Measurements from ENCODE around the gene DGKZ. TPM values are rescaled to one million over a fixed set of nuclear protein-coding genes. Genes with fewer than 3 reads are reported as not detected.

Gene DGKZ
- polyA plus RNA-seq, 2 of the 4 experiments (the other 2 are of a cell fraction) = 12.8 to 28.4 TPM

- POLR2A ChIA-PET = interaction anchor here (1.0 kb wide), 1 partner anchor 87 kb away, joined by 5 read pairs; no protein-coding TSS in a partner anchor
- H3K27ac ChIP-seq = no peak overlapping the region
- no peak for DNase-seq (ENCODE audit: low read depth in 1 of 2, low spot score in 1 of 2)
- no peak for ATAC-seq
- no peaks in the 10 kb centered on the region for H3K4me1 ChIP-seq
- CTCF ChIA-PET = interaction anchor here (1.0 to 4.1 kb wide), 16 partner anchors 8 to 208 kb away, joined by 3 to 27 read pairs (median 4); partner anchors contain the start of genes CHRM4, CREB3L1 and DGKZ
- no peak overlapping the region for H3K4me2 ChIP-seq
- no peak for FAIRE-seq
- TF ChIP-seq RCOR1 (IDR thresholded peaks at IDR 0.05; ENCODE audit: low read depth, low read length) (no peak), EHMT2 (IDR thresholded peaks at IDR 0.05; ENCODE audit: low read depth) (no peak), TFCP2L1 (CRISPR knock-in tag; IDR thresholded peaks at IDR 0.05) (no peak), EP300 (IDR thresholded peaks at IDR 0.05) (no peak), MAFK (IDR thresholded peaks at IDR 0.05; ENCODE audit: partially characterized antibody) (no peak), PBX3 (IDR thresholded peaks at IDR 0.05) (no peak), EHF (CRISPR knock-in tag; IDR thresholded peaks at IDR 0.05) (no peak), CBX2 (IDR thresholded peaks at IDR 0.05; ENCODE audit: borderline replicate concordance, low read depth) (no peak), CHD4 (IDR thresholded peaks at IDR 0.05; ENCODE audit: borderline replicate concordance) (no peak), ZNF302 (CRISPR knock-in tag; IDR thresholded peaks at IDR 0.05) (no peak)
- TF ChIP-seq, protein P1, sequence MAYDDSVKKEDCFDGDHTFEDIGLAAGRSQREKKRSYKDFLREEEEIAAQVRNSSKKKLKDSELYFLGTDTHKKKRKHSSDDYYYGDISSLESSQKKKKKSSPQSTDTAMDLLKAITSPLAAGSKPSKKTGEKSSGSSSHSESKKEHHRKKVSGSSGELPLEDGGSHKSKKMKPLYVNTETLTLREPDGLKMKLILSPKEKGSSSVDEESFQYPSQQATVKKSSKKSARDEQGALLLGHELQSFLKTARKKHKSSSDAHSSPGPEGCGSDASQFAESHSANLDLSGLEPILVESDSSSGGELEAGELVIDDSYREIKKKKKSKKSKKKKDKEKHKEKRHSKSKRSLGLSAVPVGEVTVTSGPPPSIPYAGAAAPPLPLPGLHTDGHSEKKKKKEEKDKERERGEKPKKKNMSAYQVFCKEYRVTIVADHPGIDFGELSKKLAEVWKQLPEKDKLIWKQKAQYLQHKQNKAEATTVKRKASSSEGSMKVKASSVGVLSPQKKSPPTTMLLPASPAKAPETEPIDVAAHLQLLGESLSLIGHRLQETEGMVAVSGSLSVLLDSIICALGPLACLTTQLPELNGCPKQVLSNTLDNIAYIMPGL (CRISPR knock-in tag; IDR thresholded peaks at IDR 0.05; ENCODE audit: borderline replicate concordance) = no peak
- TF ChIP-seq, protein P2, sequence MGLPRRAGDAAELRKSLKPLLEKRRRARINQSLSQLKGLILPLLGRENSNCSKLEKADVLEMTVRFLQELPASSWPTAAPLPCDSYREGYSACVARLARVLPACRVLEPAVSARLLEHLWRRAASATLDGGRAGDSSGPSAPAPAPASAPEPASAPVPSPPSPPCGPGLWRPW (IDR thresholded peaks at IDR 0.05) = no peak
- TF ChIP-seq, protein P3, sequence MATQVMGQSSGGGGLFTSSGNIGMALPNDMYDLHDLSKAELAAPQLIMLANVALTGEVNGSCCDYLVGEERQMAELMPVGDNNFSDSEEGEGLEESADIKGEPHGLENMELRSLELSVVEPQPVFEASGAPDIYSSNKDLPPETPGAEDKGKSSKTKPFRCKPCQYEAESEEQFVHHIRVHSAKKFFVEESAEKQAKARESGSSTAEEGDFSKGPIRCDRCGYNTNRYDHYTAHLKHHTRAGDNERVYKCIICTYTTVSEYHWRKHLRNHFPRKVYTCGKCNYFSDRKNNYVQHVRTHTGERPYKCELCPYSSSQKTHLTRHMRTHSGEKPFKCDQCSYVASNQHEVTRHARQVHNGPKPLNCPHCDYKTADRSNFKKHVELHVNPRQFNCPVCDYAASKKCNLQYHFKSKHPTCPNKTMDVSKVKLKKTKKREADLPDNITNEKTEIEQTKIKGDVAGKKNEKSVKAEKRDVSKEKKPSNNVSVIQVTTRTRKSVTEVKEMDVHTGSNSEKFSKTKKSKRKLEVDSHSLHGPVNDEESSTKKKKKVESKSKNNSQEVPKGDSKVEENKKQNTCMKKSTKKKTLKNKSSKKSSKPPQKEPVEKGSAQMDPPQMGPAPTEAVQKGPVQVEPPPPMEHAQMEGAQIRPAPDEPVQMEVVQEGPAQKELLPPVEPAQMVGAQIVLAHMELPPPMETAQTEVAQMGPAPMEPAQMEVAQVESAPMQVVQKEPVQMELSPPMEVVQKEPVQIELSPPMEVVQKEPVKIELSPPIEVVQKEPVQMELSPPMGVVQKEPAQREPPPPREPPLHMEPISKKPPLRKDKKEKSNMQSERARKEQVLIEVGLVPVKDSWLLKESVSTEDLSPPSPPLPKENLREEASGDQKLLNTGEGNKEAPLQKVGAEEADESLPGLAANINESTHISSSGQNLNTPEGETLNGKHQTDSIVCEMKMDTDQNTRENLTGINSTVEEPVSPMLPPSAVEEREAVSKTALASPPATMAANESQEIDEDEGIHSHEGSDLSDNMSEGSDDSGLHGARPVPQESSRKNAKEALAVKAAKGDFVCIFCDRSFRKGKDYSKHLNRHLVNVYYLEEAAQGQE (IDR thresholded peaks at IDR 0.05) = no peak
- WGBS (ENCODE audit: missing lambda C conversion rate) = 78% methylated on average over 5 of the region's 5 CpGs
- H3K9me3 ChIP-seq = no peaks in the 10 kb centered on the region
- no peak overlapping the region for H3K4me3 ChIP-seq
Observed at GRCh38 chr11:46330154-46330553, 17.1 kb upstream of the DGKZ start.

GRCh38 chr11:46330563-46331281, 16.5 kb upstream of the DGKZ start:
- no peak for TF ChIP-seq CHD4 (IDR thresholded peaks at IDR 0.05; ENCODE audit: borderline replicate concordance)
- no peak for TF ChIP-seq JUNB (IDR thresholded peaks at IDR 0.05)
- TF ChIP-seq CEBPB (IDR thresholded peaks at IDR 0.05) = no peak
- no peak for TF ChIP-seq MAZ (IDR thresholded peaks at IDR 0.05; ENCODE audit: borderline replicate concordance, low read depth, low read length)
- TF ChIP-seq NPAS2 (CRISPR knock-in tag; IDR thresholded peaks at IDR 0.05; ENCODE audit: borderline replicate concordance) = no peak
- no peak for TF ChIP-seq RARB (CRISPR knock-in tag; IDR thresholded peaks at IDR 0.05)
- no peak for TF ChIP-seq CBX8 (IDR thresholded peaks at IDR 0.05)
- POLR2A ChIA-PET = interaction anchor here (1.0 kb wide), 1 partner anchor 87 kb away, joined by 5 read pairs; no protein-coding TSS in a partner anchor
- Histone ChIP-seq H3K4me2 (no peak overlapping the region), H3K4me1 (no peaks in the 10 kb centered on the region), H3K9me3 (no peaks in the 10 kb centered on the region), H3K4me3 (no peak overlapping the region), H3K27ac (no peak overlapping the region)
- CTCF ChIA-PET = interaction anchor here (1.0 to 4.1 kb wide), 15 partner anchors 9 to 207 kb away, joined by 3 to 27 read pairs (median 5); partner anchors contain the start of genes CHRM4 and DGKZ
- DNase-seq (ENCODE audit: low read depth in 1 of 2, low spot score in 1 of 2) = no peak
- no peak for FAIRE-seq
- no peak for ATAC-seq
- WGBS (ENCODE audit: missing lambda C conversion rate) = 47% methylated on average over 11 of the region's 11 CpGs
